IMR-90 (cell line): ENCODE measurements around the gene RYR1. TPM values are rescaled to one million over a fixed set of nuclear protein-coding genes. Genes with fewer than 3 reads are reported as not detected.
A peak's percentile ranks its signal among the peaks of the same experiment; 100 is the strongest.

Experiments used
- ATAC-seq: fragments of 200-7000 bp; cut with Tn5 transposase; 2 replicates; pipeline ENCODE4 v1.9.1; 2020; ENCODE audit warnings: low read depth, mild to moderate bottlenecking, moderate library complexity
- BruUV-seq: library from RNA; stranded (reverse); fragments of 400-500 nt; replicated peaks from 2 replicates; lab custom pipeline; 2021; lab: Mats Ljungman, UMichigan
- CTCF ChIA-PET: fragments of 300-600 bp; formaldehyde crosslinking; extraction: SDS; loops from one replicate; lab custom pipeline; 2021; ENCODE audit warnings: antibody characterized with exemption; lab: Yijun Ruan, JAX
- POLR2A ChIA-PET: fragments of 300-600 bp; sonication (Branson Sonifier 250); formaldehyde crosslinking; loops from one replicate; lab custom pipeline; 2022; ENCODE audit warnings: antibody characterized with exemption; ENCODE audit not compliant: unreplicated experiment; lab: Charles Lee
- DNase-seq: peaks from one replicate; pipeline ENCODE4 v3.0.0; 2013
- H2AFZ ChIP-seq: replicated peaks from 2 replicates; pipeline ENCODE3; 2013; ENCODE audit warnings: low read length, mild to moderate bottlenecking; ENCODE audit not compliant: poor library complexity
- H2AK5ac ChIP-seq: 2 replicates; pipeline ENCODE4 v1.6.1; 2013; ENCODE audit warnings: low read depth, low read length, inconsistent platforms
- H2AK9ac ChIP-seq: replicated peaks from 2 replicates; pipeline ENCODE3; 2013; ENCODE audit warnings: mild to moderate bottlenecking, low read depth, low read length, moderate library complexity; ENCODE audit not compliant: poor library complexity
- H2BK120ac ChIP-seq: 2 replicates; pipeline ENCODE4 v1.6.1; 2013; ENCODE audit warnings: low read depth, low read length, inconsistent platforms
- H2BK15ac ChIP-seq: 3 replicates; pipeline ENCODE4 v1.6.1; 2013; ENCODE audit warnings: low read depth, low read length, inconsistent platforms
- H2BK20ac ChIP-seq: 2 replicates; pipeline ENCODE4 v1.6.1; 2013; ENCODE audit warnings: low read depth, mild to moderate bottlenecking, inconsistent platforms, low read length, moderate library complexity
- H2BK5ac ChIP-seq: 2 replicates; pipeline ENCODE4 v1.6.1; 2013; ENCODE audit warnings: mild to moderate bottlenecking, low read depth, low read length, inconsistent platforms; ENCODE audit not compliant: poor library complexity, severe bottlenecking
- H3K14ac ChIP-seq: replicated peaks from 2 replicates; pipeline ENCODE4 v1.6.1; 2013; ENCODE audit warnings: low read depth, low read length, inconsistent platforms
- H3K18ac ChIP-seq: 2 replicates; pipeline ENCODE4 v1.6.1; 2013; ENCODE audit warnings: low read depth, low read length, control low read depth
- H3K23ac ChIP-seq: 2 replicates; pipeline ENCODE4 v1.6.1; 2013; ENCODE audit warnings: low read depth, low read length, inconsistent platforms
- H3K27ac ChIP-seq: 2 replicates; pipeline ENCODE4 v1.5.1; 2013; ENCODE audit warnings: mild to moderate bottlenecking, control low read depth, low read length; ENCODE audit not compliant: insufficient read depth
- H3K27me3 ChIP-seq: 2 replicates; pipeline ENCODE4 v1.6.1; 2013; ENCODE audit warnings: low read length; ENCODE audit not compliant: control insufficient read depth, insufficient read depth
- H3K36me3 ChIP-seq: 2 replicates; pipeline ENCODE4 v1.6.1; 2013; ENCODE audit warnings: low read length, mixed read lengths; ENCODE audit not compliant: control insufficient read depth, insufficient read depth
- H3K4ac ChIP-seq: 2 replicates; pipeline ENCODE4 v1.6.1; 2013; ENCODE audit warnings: low read depth, low read length, inconsistent platforms
- H3K4me1 ChIP-seq: 2 replicates; pipeline ENCODE4 v1.6.1; 2013; ENCODE audit warnings: low read length, mixed read lengths; ENCODE audit not compliant: control insufficient read depth, insufficient read depth
- H3K4me2 ChIP-seq: 2 replicates; pipeline ENCODE4 v1.6.1; 2013; ENCODE audit warnings: low read depth, mild to moderate bottlenecking, control low read depth, low read length, moderate library complexity
- H3K4me3 ChIP-seq: 2 replicates; pipeline ENCODE4 v1.5.1; 2013; ENCODE audit warnings: low read depth, mild to moderate bottlenecking, control low read depth, low read length, moderate library complexity; ENCODE audit not compliant: insufficient read depth
- H3K56ac ChIP-seq: 2 replicates; pipeline ENCODE4 v1.6.1; 2013; ENCODE audit warnings: low read length, inconsistent platforms; ENCODE audit not compliant: insufficient read depth; ENCODE audit errors: extremely low read depth
- H3K79me1 ChIP-seq, 2 experiments: 2 replicates each; pipeline ENCODE4 v1.6.1; 2013; ENCODE audit warnings: low read length in 2 of 2, inconsistent platforms in 1 of 2, low read depth in 1 of 2
- H3K9ac ChIP-seq: 2 replicates; pipeline ENCODE4 v1.6.1; 2013; ENCODE audit warnings: low read depth, low read length, control low read depth
- H3K9me1 ChIP-seq: 2 replicates; pipeline ENCODE4 v1.6.1; 2013; ENCODE audit warnings: low read length, inconsistent platforms; ENCODE audit not compliant: insufficient read depth
- H3K9me3 ChIP-seq: 2 replicates; pipeline ENCODE4 v1.6.1; 2013; ENCODE audit warnings: low read length; ENCODE audit not compliant: control insufficient read depth, insufficient read depth
- H4K20me1 ChIP-seq: 2 replicates; pipeline ENCODE4 v1.6.1; 2013; ENCODE audit warnings: low read length, inconsistent platforms; ENCODE audit not compliant: insufficient read depth
- H4K5ac ChIP-seq: 2 replicates; pipeline ENCODE4 v1.6.1; 2013; ENCODE audit warnings: mild to moderate bottlenecking, low read depth, low read length, control low read depth
- H4K8ac ChIP-seq, 2 experiments: 2 replicates each; pipeline ENCODE4 v1.6.1; 2013; ENCODE audit warnings: low read depth in 2 of 2, low read length in 2 of 2, control low read depth in 1 of 2, inconsistent platforms in 1 of 2
- H4K91ac ChIP-seq: 2 replicates; pipeline ENCODE4 v1.6.1; 2013; ENCODE audit warnings: low read depth, low read length, inconsistent platforms; ENCODE audit not compliant: insufficient read depth
- BHLHE40 ChIP-seq: fragments of 150-350 bp; IDR thresholded peaks from 2 replicates; pipeline ENCODE4 v1.6.1; 2016; ENCODE audit warnings: mild to moderate bottlenecking, low read depth, low read length
- FOS ChIP-seq: fragments of 150-350 bp; IDR thresholded peaks from 2 replicates; pipeline ENCODE4 v1.6.1; 2016; ENCODE audit warnings: low read depth, low read length
- MXI1 ChIP-seq: IDR thresholded peaks from 2 replicates; pipeline ENCODE4 v1.6.1; 2012; ENCODE audit warnings: low read depth, mild to moderate bottlenecking, low read length, moderate library complexity, borderline replicate concordance
- RAD21 ChIP-seq: IDR thresholded peaks from 2 replicates; pipeline ENCODE4 v1.6.1; 2012; ENCODE audit warnings: low read length, improper control_type of control experiment
- RFX5 ChIP-seq: IDR thresholded peaks from 2 replicates; pipeline ENCODE4 v1.8.0; 2012; ENCODE audit warnings: low read depth, mild to moderate bottlenecking, low read length, moderate library complexity
- SMC3 ChIP-seq: fragments of 150-350 bp; IDR thresholded peaks from 2 replicates; pipeline ENCODE4 v1.6.1; 2016; ENCODE audit warnings: low read depth, mild to moderate bottlenecking, antibody characterized with exemption, low read length, moderate library complexity
- WGBS, 2 experiments: methylation state at CpG; one replicate each; pipeline versions ENCODE4 v1.1.5 to v1.1.7; 2013; ENCODE audit warnings: missing lambda C conversion rate in 2 of 2; ENCODE audit not compliant: insufficient read length in 1 of 2; ENCODE audit errors: extremely low coverage in 2 of 2; 5-methylcytosine and 5-hydroxymethylcytosine counted together
- dilution Hi-C: fragments of 300-500 bp; cut with HindIII; formaldehyde crosslinking; loops from one replicate; pipeline ENCODE4 v1.14.3; 2018; ENCODE audit warnings: low sequenced_read_pairs; ENCODE audit not compliant: unreplicated experiment
- in situ Hi-C: fragments of 300-500 bp; cut with MboI; formaldehyde crosslinking; loops from 3 replicates; pipeline ENCODE4 v1.14.3; 2019; ENCODE audit warnings: low sequenced_read_pairs, inconsistent platforms, mixed read lengths
- intact Hi-C: fragments of 100-400 bp; cut with micrococcal nuclease; formaldehyde crosslinking; loops from 2 replicates; pipeline ENCODE4 v1.10.0; 2022
- polyA plus RNA-seq, 3 experiments: library from polyadenylated mRNA; depleted of rRNA; stranded (reverse); fragments of >200 nt; gene quantifications; 2 replicates each; pipeline ENCODE4 v1.2.3, GENCODE V29; 2012; ENCODE audit warnings: low replicate concordance in 1 of 3
- total RNA-seq: library from RNA; depleted of rRNA; stranded (reverse); fragments of >200 nt; gene quantifications from 2 replicates; pipeline ENCODE4 v1.2.3, GENCODE V29; 2012
- TF ChIP-seq, protein P1 (sequence below): fragments of 150-350 bp; IDR thresholded peaks from 2 replicates; pipeline ENCODE4 v1.6.1; 2017; ENCODE audit warnings: mild to moderate bottlenecking, antibody characterized with exemption, low read length, low read depth
- TF ChIP-seq, protein P2 (sequence below): fragments of 150-350 bp; IDR thresholded peaks from 2 replicates; pipeline ENCODE4 v1.6.1; 2016; ENCODE audit warnings: low read depth, mild to moderate bottlenecking, low read length, moderate library complexity, borderline replicate concordance

RYR1 gene
- total and polyA plus RNA-seq, 2 of the 4 experiments (the other 2 are of a cell fraction) = not detected

DNA sequence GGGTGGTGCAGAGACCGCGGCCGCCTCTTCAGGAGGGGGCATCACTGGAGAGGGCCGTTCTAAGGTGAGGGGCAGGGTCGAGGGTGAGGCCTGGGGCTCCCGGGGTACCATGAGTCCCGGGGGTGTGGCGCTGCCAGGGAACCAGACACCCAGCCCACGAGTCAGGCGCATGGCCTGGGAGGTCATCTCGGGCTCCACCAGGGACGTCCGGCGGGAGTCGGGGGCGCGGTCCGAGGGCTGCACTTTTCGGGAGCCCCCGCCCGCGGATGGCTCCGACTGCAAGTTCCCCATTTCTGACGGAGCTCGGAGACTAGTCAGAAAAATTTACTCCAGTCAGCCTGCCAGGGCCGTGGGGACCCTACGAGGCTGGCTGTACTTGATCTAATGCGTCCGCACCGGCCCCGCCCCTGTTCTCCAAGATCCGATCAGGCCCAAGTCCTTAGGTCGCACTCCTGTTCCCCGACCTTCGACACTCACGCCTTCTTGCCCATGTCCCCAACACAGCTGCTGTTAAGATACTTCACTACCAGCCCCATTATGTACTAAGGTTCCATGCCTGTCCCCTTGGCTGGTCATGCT, 46.4 kb upstream of the RYR1 start:
- Histone ChIP-seq H3K27ac (peak overlapping the region; percentile 68), H3K4ac (no peak overlapping the region; the same call in 1 of the 2 replicates), H2BK5ac (no peak overlapping the region), H2BK20ac (no peak overlapping the region), H3K4me2 (peak overlapping the region; percentile 65), H2BK120ac (no peak overlapping the region), H2BK15ac (no peak overlapping the region; the same call in 2 of the 3 replicates), H2AFZ (peak overlapping the region; percentile 90), H3K9ac (no peak overlapping the region), H3K4me1 (peaks cover 2% of the 10 kb centered on the region), H4K5ac (no peak overlapping the region), H2AK5ac (peak overlapping the region; percentile 91), H3K27me3 (no peaks in the 10 kb centered on the region), H4K8ac (peak overlapping the region in 1 of 2 experiments; percentile 41; a peak in 1 of 4 replicates), H3K9me1 (peaks cover 7% of the 10 kb centered on the region), H4K20me1 (peaks cover 8% of the 10 kb centered on the region), H3K18ac (no peak overlapping the region), H3K4me3 (peak overlapping the region; percentile 67), H4K91ac (no peak overlapping the region), H3K23ac (0 out of 2 replicates have a peak overlapping the region, but pooled peaks have one; percentile 8), H3K79me1 (peaks cover 7 to 54% of the 10 kb centered on the region in 2 experiments; a peak in 3 of 4 replicates), H3K14ac (no peak overlapping the region; the same call in 1 of the 2 replicates), H3K36me3 (peaks cover 27% of the 10 kb centered on the region), H3K56ac (no peak overlapping the region), H3K9me3 (no peaks in the 10 kb centered on the region), H2AK9ac (peak overlapping the region; percentile 86)
- ChIA-PET CTCF (interaction anchor here (0.7 to 1.5 kb wide), 3 partner anchors 11 to 16 kb away, joined by 3 to 6 read pairs (median 4); partner anchors contain the start of genes FAM98C and PSMD8), POLR2A (interaction anchor here (1.2 to 2.4 kb wide), 2 partner anchors 11 to 13 kb away, joined by 3 to 12 read pairs; partner anchors contain the start of gene PSMD8)
- no TSS peak for BruUV-seq
- TF ChIP-seq RAD21 = no peak
- no peak for TF ChIP-seq MXI1
- TF ChIP-seq FOS = no peak
- no peak for TF ChIP-seq SMC3
- TF ChIP-seq RFX5 = no peak
- TF ChIP-seq, protein P1, sequence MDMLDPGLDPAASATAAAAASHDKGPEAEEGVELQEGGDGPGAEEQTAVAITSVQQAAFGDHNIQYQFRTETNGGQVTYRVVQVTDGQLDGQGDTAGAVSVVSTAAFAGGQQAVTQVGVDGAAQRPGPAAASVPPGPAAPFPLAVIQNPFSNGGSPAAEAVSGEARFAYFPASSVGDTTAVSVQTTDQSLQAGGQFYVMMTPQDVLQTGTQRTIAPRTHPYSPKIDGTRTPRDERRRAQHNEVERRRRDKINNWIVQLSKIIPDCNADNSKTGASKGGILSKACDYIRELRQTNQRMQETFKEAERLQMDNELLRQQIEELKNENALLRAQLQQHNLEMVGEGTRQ = no peak
- no peak for TF ChIP-seq BHLHE40
- TF ChIP-seq, protein P2, sequence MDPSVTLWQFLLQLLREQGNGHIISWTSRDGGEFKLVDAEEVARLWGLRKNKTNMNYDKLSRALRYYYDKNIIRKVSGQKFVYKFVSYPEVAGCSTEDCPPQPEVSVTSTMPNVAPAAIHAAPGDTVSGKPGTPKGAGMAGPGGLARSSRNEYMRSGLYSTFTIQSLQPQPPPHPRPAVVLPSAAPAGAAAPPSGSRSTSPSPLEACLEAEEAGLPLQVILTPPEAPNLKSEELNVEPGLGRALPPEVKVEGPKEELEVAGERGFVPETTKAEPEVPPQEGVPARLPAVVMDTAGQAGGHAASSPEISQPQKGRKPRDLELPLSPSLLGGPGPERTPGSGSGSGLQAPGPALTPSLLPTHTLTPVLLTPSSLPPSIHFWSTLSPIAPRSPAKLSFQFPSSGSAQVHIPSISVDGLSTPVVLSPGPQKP = no peak
- dilution Hi-C loops (no loop called here), in situ Hi-C loops (no loop called here), intact Hi-C loops (loop anchor here (5.0 kb wide), 1 partner anchor 155 kb away; no protein-coding TSS in a partner anchor)
- ATAC-seq (no peak), DNase-seq (no peak)
- WGBS, 2 experiments = 33% methylated on average over 31 of the region's 36 CpGs; no CpG with 5 or more reads in 1 of the 2 experiments
